ENCODE measurements around the gene DDR2.

The DDR2 gene

GRCh38 chr1:162702628-162703027 is 70.4 kb downstream of the DDR2 start:
- no peak for TF ChIP-seq L3MBTL2 (conservative IDR thresholded peaks at IDR 0.05)
- no peak for TF ChIP-seq BHLHE40 (IDR thresholded peaks at IDR 0.05; ENCODE audit: borderline replicate concordance)
- no peak for TF ChIP-seq PKNOX1 (IDR thresholded peaks at IDR 0.05)
- TF ChIP-seq CTBP1 (IDR thresholded peaks at IDR 0.05; ENCODE audit: borderline replicate concordance) = no peak
- no peak for TF ChIP-seq FOXK2 (IDR thresholded peaks at IDR 0.05)
- no peak for TF ChIP-seq SUZ12 (IDR thresholded peaks at IDR 0.05)
- TF ChIP-seq HDGF (IDR thresholded peaks at IDR 0.05; ENCODE audit: borderline replicate concordance) = no peak
- TF ChIP-seq ZNF384 (IDR thresholded peaks at IDR 0.05) = no peak
- TF ChIP-seq TARDBP (IDR thresholded peaks at IDR 0.05) = no peak
- DNase-seq (ENCODE audit: extremely low spot score) = no peak
- CTCF ChIA-PET = no interaction called here
- POLR2A ChIA-PET = interaction anchor here (1.1 kb wide), 1 partner anchor 12 kb away, joined by 4 read pairs; no protein-coding TSS in a partner anchor

GRCh38 chr1:162703708-162704107 is 71.4 kb downstream of the DDR2 start:
- DNase-seq (ENCODE audit: extremely low spot score) = no peak
- ChIA-PET POLR2A (no interaction called here), CTCF (no interaction called here)
- TF ChIP-seq SUZ12 (IDR thresholded peaks at IDR 0.05) (no peak), L3MBTL2 (conservative IDR thresholded peaks at IDR 0.05) (no peak), NFRKB (IDR thresholded peaks at IDR 0.05) (no peak), HDGF (IDR thresholded peaks at IDR 0.05; ENCODE audit: borderline replicate concordance) (no peak), ELF4 (IDR thresholded peaks at IDR 0.05) (no peak), BHLHE40 (IDR thresholded peaks at IDR 0.05; ENCODE audit: borderline replicate concordance) (no peak), ARNT (IDR thresholded peaks at IDR 0.05) (no peak), FOXM1 (IDR thresholded peaks at IDR 0.05; ENCODE audit: borderline replicate concordance) (no peak), CTBP1 (IDR thresholded peaks at IDR 0.05; ENCODE audit: borderline replicate concordance) (no peak), FOXA1 (IDR thresholded peaks at IDR 0.05) (no peak), ZNF384 (IDR thresholded peaks at IDR 0.05) (no peak)

GRCh38 chr1:162704673-162705424 is 72.6 kb downstream of the DDR2 start:
- CTCF ChIA-PET = no interaction called here
- TF ChIP-seq FOXM1 (IDR thresholded peaks at IDR 0.05; ENCODE audit: borderline replicate concordance) (no peak), FOXK2 (IDR thresholded peaks at IDR 0.05) (no peak), NFRKB (IDR thresholded peaks at IDR 0.05) (no peak), HDGF (IDR thresholded peaks at IDR 0.05; ENCODE audit: borderline replicate concordance) (no peak), BHLHE40 (IDR thresholded peaks at IDR 0.05; ENCODE audit: borderline replicate concordance) (no peak), PKNOX1 (IDR thresholded peaks at IDR 0.05) (no peak), SP1 (IDR thresholded peaks at IDR 0.05) (no peak), SUZ12 (IDR thresholded peaks at IDR 0.05) (no peak), TARDBP (IDR thresholded peaks at IDR 0.05) (no peak), ZNF384 (IDR thresholded peaks at IDR 0.05) (no peak), ARNT (IDR thresholded peaks at IDR 0.05) (no peak), CTBP1 (IDR thresholded peaks at IDR 0.05; ENCODE audit: borderline replicate concordance) (no peak), L3MBTL2 (conservative IDR thresholded peaks at IDR 0.05) (no peak), LEF1 (IDR thresholded peaks at IDR 0.05; ENCODE audit: borderline replicate concordance) (no peak), FOXA1 (IDR thresholded peaks at IDR 0.05) (no peak), ELF4 (IDR thresholded peaks at IDR 0.05) (no peak)
- no peak for DNase-seq (ENCODE audit: extremely low spot score)
- POLR2A ChIA-PET = no interaction called here

- ChIA-PET POLR2A (no interaction called here), CTCF (no interaction called here)
- DNase-seq (ENCODE audit: extremely low spot score) = no peak
Observed at GRCh38 chr1:162706003-162706402, 73.7 kb downstream of the DDR2 start.

GRCh38 chr1:162706606-162707005 is 74.3 kb downstream of the DDR2 start:
- POLR2A ChIA-PET = no interaction called here
- CTCF ChIA-PET = no interaction called here
- no peak for TF ChIP-seq TARDBP (IDR thresholded peaks at IDR 0.05)
- TF ChIP-seq CTBP1 (IDR thresholded peaks at IDR 0.05; ENCODE audit: borderline replicate concordance) = no peak
- no peak for TF ChIP-seq HDGF (IDR thresholded peaks at IDR 0.05; ENCODE audit: borderline replicate concordance)
- no peak for TF ChIP-seq SP1 (IDR thresholded peaks at IDR 0.05)
- no peak for TF ChIP-seq ZNF384 (IDR thresholded peaks at IDR 0.05)
- TF ChIP-seq L3MBTL2 (conservative IDR thresholded peaks at IDR 0.05) = no peak
- no peak for TF ChIP-seq LEF1 (IDR thresholded peaks at IDR 0.05; ENCODE audit: borderline replicate concordance)
- TF ChIP-seq ARNT (IDR thresholded peaks at IDR 0.05) = no peak
- TF ChIP-seq SUZ12 (IDR thresholded peaks at IDR 0.05) = no peak
- no peak for TF ChIP-seq FOXM1 (IDR thresholded peaks at IDR 0.05; ENCODE audit: borderline replicate concordance)
- DNase-seq (ENCODE audit: extremely low spot score) = no peak

More at GRCh38 chr1:162706003-162706402, 73.7 kb downstream of the DDR2 start:
- TF ChIP-seq ARNT (IDR thresholded peaks at IDR 0.05) (no peak), PKNOX1 (IDR thresholded peaks at IDR 0.05) (no peak)

- no peak for DNase-seq (ENCODE audit: extremely low spot score)
- ChIA-PET CTCF (no interaction called here), POLR2A (no interaction called here)
- TF ChIP-seq FOXA1 (IDR thresholded peaks at IDR 0.05) = no peak
- TF ChIP-seq PKNOX1 (IDR thresholded peaks at IDR 0.05) = no peak
- no peak for TF ChIP-seq SUZ12 (IDR thresholded peaks at IDR 0.05)
- no peak for TF ChIP-seq LEF1 (IDR thresholded peaks at IDR 0.05; ENCODE audit: borderline replicate concordance)
Observed at GRCh38 chr1:162708286-162708685, 76.0 kb downstream of the DDR2 start.

All from HEK293T (cell line).